HG03135 (cell line): ENCODE results near the gene POLR3K.

ENCODE experiments used
- ATAC-seq: cut with Tn5 transposase; IDR thresholded peaks from one replicate; pipeline ENCODE4 v1.9.1; 2021; ENCODE audit warnings: mild to moderate bottlenecking, moderate library complexity; ENCODE audit not compliant: unreplicated experiment

The POLR3K gene

GRCh38 chr16:66309-67182 lies 13.1 kb upstream of the POLR3K start:
- no peak for ATAC-seq

- no peak for ATAC-seq
Measured at GRCh38 chr16:65745-66144, 12.3 kb upstream of the POLR3K start.

- ATAC-seq: no peak
Measured at GRCh38 chr16:64914-65255, 11.5 kb upstream of the POLR3K start.

- no peak for ATAC-seq
Measured at GRCh38 chr16:63998-64913, 10.8 kb upstream of the POLR3K start.

- ATAC-seq: no peak
Measured at GRCh38 chr16:63466-63865, 10.1 kb upstream of the POLR3K start.

GRCh38 chr16:62968-63391 lies 9.6 kb upstream of the POLR3K start:
- no peak for ATAC-seq

- ATAC-seq: no peak
Measured at GRCh38 chr16:62283-62967, 9.0 kb upstream of the POLR3K start.

GRCh38 chr16:61879-62281 lies 8.5 kb upstream of the POLR3K start:
- ATAC-seq: no peak

- no peak for ATAC-seq
Measured at GRCh38 chr16:60929-61878, 7.8 kb upstream of the POLR3K start.

GRCh38 chr16:60166-60565 lies 6.8 kb upstream of the POLR3K start:
- no peak for ATAC-seq

- no peak for ATAC-seq
Measured at GRCh38 chr16:59440-60059, 6.1 kb upstream of the POLR3K start.

GRCh38 chr16:58491-59439 lies 5.4 kb upstream of the POLR3K start:
- ATAC-seq: no peak

GRCh38 chr16:57711-58110 lies 4.3 kb upstream of the POLR3K start:
- no peak for ATAC-seq

- no peak for ATAC-seq
Measured at GRCh38 chr16:56231-56927, 3.0 kb upstream of the POLR3K start.

- ATAC-seq: no peak
Measured at GRCh38 chr16:55571-56136, 2.2 kb upstream of the POLR3K start.

GRCh38 chr16:54237-54581 lies 801 bp upstream of the POLR3K start:
- no peak for ATAC-seq

GRCh38 chr16:50769-51591 lies 2.4 kb downstream of the POLR3K start:
- no peak for ATAC-seq
